ENCODE measurements around the gene TAMALIN. TPM values are rescaled to one million over a fixed set of nuclear protein-coding genes. Genes with fewer than 3 reads are reported as not detected.

The TAMALIN gene
- polyA plus RNA-seq, 2 donors: 6.1 to 7.4 TPM

GRCh38 chr12:52063981-52064649 is 57.4 kb downstream of the TAMALIN start:
- no peaks in the 10 kb centered on the region for H3K36me3 ChIP-seq (ENCODE audit: control insufficient read depth in 2 of 2, insufficient read depth in 2 of 2, low read length in 1 of 2)
- H3K27me3 ChIP-seq (ENCODE audit: control insufficient read depth in 1 of 2, insufficient read depth in 2 of 2, low read length in 2 of 2): no peaks in the 10 kb centered on the region
- H3K4me3 ChIP-seq (ENCODE audit: low read depth in 1 of 2, low read length in 2 of 2): no peak overlapping the region
- WGBS, 2 donors: 60 to 64% methylated on average over 12 of the region's 12 CpGs
- peak overlapping the region in 1 of 2 donors; percentile 37 for H3K27ac ChIP-seq (ENCODE audit: low read depth in 2 of 2, low read length in 1 of 2)
- peaks cover 0 to 3% of the 10 kb centered on the region in 2 donors for H3K4me1 ChIP-seq (ENCODE audit: control insufficient read depth in 2 of 2, insufficient read depth in 2 of 2, low read length in 1 of 2)
- no peaks in the 10 kb centered on the region for H3K9me3 ChIP-seq (ENCODE audit: control insufficient read depth in 2 of 2, insufficient read depth in 1 of 2, low read depth in 1 of 2, low read length in 1 of 2)

Other genes starting within 250 kb of the TAMALIN start
- under 1 TPM; 0.06 to 0.08 TPM for gene FIGNL2, start 158.2 kb upstream of the TAMALIN start, polyA plus RNA-seq
- gene ANKRD33, start 118.8 kb upstream of the TAMALIN start, polyA plus RNA-seq: not detected
- 1 to 10 TPM; 3.4 to 5.2 TPM for gene ACVRL1, start 99.4 kb upstream of the TAMALIN start, polyA plus RNA-seq
- 10 to 100 TPM; 11.6 to 12.4 TPM for gene ACVR1B, start 55.2 kb upstream of the TAMALIN start, polyA plus RNA-seq
- 10 to 100 TPM in 1 of 2 donors, 1 to 10 TPM in 1; 6.3 to 10.6 TPM for gene NR4A1, start 44.5 kb downstream of the TAMALIN start, polyA plus RNA-seq
- 10 to 100 TPM; 16.3 to 43.0 TPM for gene ATG101, start 63.0 kb downstream of the TAMALIN start, polyA plus RNA-seq
- under 1 TPM; 0.18 to 0.22 TPM for gene SMIM41, start 72.8 kb downstream of the TAMALIN start, polyA plus RNA-seq
- 10 to 100 TPM; 40.9 to 53.9 TPM for gene KRT80, start 185.1 kb downstream of the TAMALIN start, polyA plus RNA-seq
- gene KRT7, start 226.3 kb downstream of the TAMALIN start, polyA plus RNA-seq: 100 to 1,000 TPM; 153 to 213 TPM